GM18508 (cell line): Measurements from ENCODE around the gene NIPAL4.
"Not testable (repeated sequence)": the region's sequence is repeated elsewhere in the genome, so short reads cannot be mapped to it uniquely, and the experiment has no call there.

Experiments
- ATAC-seq: cut with Tn5 transposase; IDR thresholded peaks from one replicate; pipeline ENCODE4 v1.9.1; 2021; ENCODE audit warnings: moderate number of reproducible peaks; ENCODE audit not compliant: insufficient read depth, unreplicated experiment

NIPAL4 gene

GRCh38 chr5:157459715-157460599 is at the start of gene NIPAL4:
Gene NIPAL4, plus strand, starts transcription at chr5:157460213. Its CDS starts 108 bp downstream, at chr5:157460321.
- no peak for ATAC-seq

- ATAC-seq = no peak
Measured at GRCh38 chr5:157415838-157416237, 44.2 kb upstream of the NIPAL4 start.

- not testable (repeated sequence) for ATAC-seq
Measured at GRCh38 chr5:157419521-157419920, 40.5 kb upstream of the NIPAL4 start.

GRCh38 chr5:157429920-157430319 is 30.1 kb upstream of the NIPAL4 start:
- ATAC-seq = not testable (repeated sequence)

GRCh38 chr5:157431544-157432200 is 28.3 kb upstream of the NIPAL4 start:
- no peak for ATAC-seq

GRCh38 chr5:157434096-157434495 is 25.9 kb upstream of the NIPAL4 start:
- ATAC-seq = no peak

- no peak for ATAC-seq
Measured at GRCh38 chr5:157443041-157443549, 16.9 kb upstream of the NIPAL4 start.

GRCh38 chr5:157444224-157444623 is 15.8 kb upstream of the NIPAL4 start:
- ATAC-seq = no peak

- ATAC-seq = no peak
Measured at GRCh38 chr5:157445745-157446411, 14.1 kb upstream of the NIPAL4 start.

GRCh38 chr5:157446412-157446935 is 13.5 kb upstream of the NIPAL4 start:
- ATAC-seq = no peak

GRCh38 chr5:157447201-157447637 is 12.8 kb upstream of the NIPAL4 start:
- no peak for ATAC-seq

- no peak for ATAC-seq
Measured at GRCh38 chr5:157449011-157449723, 10.8 kb upstream of the NIPAL4 start.

- ATAC-seq = no peak
Measured at GRCh38 chr5:157450024-157450423, 10.0 kb upstream of the NIPAL4 start.

GRCh38 chr5:157451806-157452205 is 8.2 kb upstream of the NIPAL4 start:
- no peak for ATAC-seq

- ATAC-seq = no peak
Measured at GRCh38 chr5:157454273-157454672, 5.7 kb upstream of the NIPAL4 start.

GRCh38 chr5:157455057-157455456 is 5.0 kb upstream of the NIPAL4 start:
- no peak for ATAC-seq

- ATAC-seq = no peak
Measured at GRCh38 chr5:157456301-157456700, 3.7 kb upstream of the NIPAL4 start.

- no peak for ATAC-seq
Measured at GRCh38 chr5:157457391-157457790, 2.6 kb upstream of the NIPAL4 start.

GRCh38 chr5:157458835-157459234 is 1.2 kb upstream of the NIPAL4 start:
- no peak for ATAC-seq
